Prostate gland (tissue), 2 donors: ENCODE measurements around the gene ABCC4. TPM values are rescaled to one million over a fixed set of nuclear protein-coding genes. Genes with fewer than 3 reads are reported as not detected.

Experiments used
- DNase-seq: peaks from one replicate; pipeline ENCODE4 v3.0.0-alpha.2; 2019; ENCODE audit warnings: low spot score
- H3K27ac ChIP-seq, 2 donors: fragments of 200-600 bp; sonication (generic); 2 replicates each; pipeline ENCODE4 v1.5.1; 2017 to 2019
- H3K27me3 ChIP-seq: fragments of 200-600 bp; sonication (generic); replicated peaks from 2 replicates; pipeline ENCODE4 v1.5.1; 2019; ENCODE audit not compliant: insufficient read depth
- H3K36me3 ChIP-seq, 2 donors: fragments of 200-600 bp; sonication (generic); 1 replicate in 1 of 2; 2 replicates in 1 of 2; pipeline versions ENCODE4 v1.5.1 to v1.8.1; 2017 to 2019
- H3K4me1 ChIP-seq: fragments of 200-600 bp; sonication (generic); replicated peaks from 2 replicates; pipeline ENCODE4 v1.5.1; 2019
- H3K4me3 ChIP-seq, 2 donors: fragments of 200-600 bp; sonication (generic); 2 replicates each; pipeline ENCODE4 v1.5.1; 2017 to 2019
- H3K9me3 ChIP-seq: fragments of 200-600 bp; sonication (generic); 2 replicates; pipeline ENCODE4 v1.5.1; 2017
- CTCF ChIP-seq, 4 experiments: fragments of 200-600 bp in 2 of 4; fragments of 450-650 bp in 2 of 4; sonication (generic) in 2 of 4; IDR thresholded peaks; 1 replicate in 3 of 4; 2 replicates in 1 of 4; pipeline ENCODE4 v1.5.1; 2016 to 2019; ENCODE audit warnings: antibody characterized with exemption in 4 of 4, mild to moderate bottlenecking in 2 of 4, moderate library complexity in 2 of 4
- POLR2A ChIP-seq: fragments of 450-650 bp; IDR thresholded peaks from one replicate; pipeline ENCODE4 v1.6.1; 2016; ENCODE audit warnings: antibody characterized with exemption, mild to moderate bottlenecking
- POLR2AphosphoS5 ChIP-seq: sonication (generic); formaldehyde crosslinking; IDR thresholded peaks from one replicate; pipeline ENCODE4 v1.6.1; 2017; ENCODE audit warnings: antibody characterized with exemption
- WGBS: methylation state at CpG from one replicate; pipeline ENCODE4 v1.1.5; 2018; 5-methylcytosine and 5-hydroxymethylcytosine counted together
- intact Hi-C: fragments of 100-400 bp; cut with DNase I; formaldehyde crosslinking; loops from one replicate; pipeline ENCODE4 v1.14.2; 2022
- total RNA-seq, 2 donors: library from RNA; depleted of rRNA; stranded (reverse); fragments of >200 nt; gene quantifications; one replicate each; pipeline ENCODE4 v1.1.0, GENCODE V29; 2016

The ABCC4 gene
- total RNA-seq, 2 donors from 2014 or later: 33.3 to 48.4 TPM

DNA sequence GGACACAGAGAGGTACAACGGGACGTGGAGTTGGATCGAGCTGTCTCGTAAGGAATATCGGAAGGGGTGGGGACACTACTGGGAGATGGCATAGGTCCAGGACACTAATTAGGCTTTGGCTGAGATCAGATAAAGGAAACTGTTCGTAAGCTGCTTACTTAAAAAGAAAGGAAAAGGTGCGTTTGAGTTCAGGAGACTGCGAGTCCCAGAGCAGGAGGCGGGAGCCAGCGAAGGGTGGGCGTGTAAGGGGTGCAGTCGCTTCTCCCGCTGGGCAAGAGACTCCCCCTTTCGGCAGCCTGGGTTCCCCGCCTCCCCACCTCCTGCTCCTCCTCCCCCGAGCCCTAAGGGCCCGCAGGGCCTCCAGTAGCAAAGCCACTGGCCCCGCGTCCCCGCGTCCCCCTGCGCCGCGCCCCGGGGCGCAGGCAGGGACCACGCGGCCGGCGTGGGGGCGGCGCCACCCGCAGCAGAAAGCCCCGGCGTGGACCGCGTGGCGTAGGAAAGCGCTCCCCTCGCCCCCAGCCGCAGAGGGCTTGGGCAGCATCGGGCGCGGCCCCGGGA, 547 bp downstream of the ABCC4 start:
- Histone ChIP-seq H3K36me3 (no peaks in the 10 kb centered on the region), H3K27ac (peak overlapping the region; percentile 81 to 89), H3K4me3 (peak overlapping the region; percentile 74 to 88), H3K4me1 (no peaks in the 10 kb centered on the region), H3K9me3 (no peaks in the 10 kb centered on the region), H3K27me3 (no peaks in the 10 kb centered on the region)
- DNase-seq: peak; percentile 66
- TF ChIP-seq POLR2AphosphoS5 (peak; percentile 27), POLR2A (no peak), CTCF (IDR thresholded peaks at IDR 0.05) (peak in 3 of 4 experiments; percentile 17 to 35 (median 29))
- intact Hi-C loops: no loop called here
- WGBS: 0% methylated on average over 44 of the region's 45 CpGs

DNA sequence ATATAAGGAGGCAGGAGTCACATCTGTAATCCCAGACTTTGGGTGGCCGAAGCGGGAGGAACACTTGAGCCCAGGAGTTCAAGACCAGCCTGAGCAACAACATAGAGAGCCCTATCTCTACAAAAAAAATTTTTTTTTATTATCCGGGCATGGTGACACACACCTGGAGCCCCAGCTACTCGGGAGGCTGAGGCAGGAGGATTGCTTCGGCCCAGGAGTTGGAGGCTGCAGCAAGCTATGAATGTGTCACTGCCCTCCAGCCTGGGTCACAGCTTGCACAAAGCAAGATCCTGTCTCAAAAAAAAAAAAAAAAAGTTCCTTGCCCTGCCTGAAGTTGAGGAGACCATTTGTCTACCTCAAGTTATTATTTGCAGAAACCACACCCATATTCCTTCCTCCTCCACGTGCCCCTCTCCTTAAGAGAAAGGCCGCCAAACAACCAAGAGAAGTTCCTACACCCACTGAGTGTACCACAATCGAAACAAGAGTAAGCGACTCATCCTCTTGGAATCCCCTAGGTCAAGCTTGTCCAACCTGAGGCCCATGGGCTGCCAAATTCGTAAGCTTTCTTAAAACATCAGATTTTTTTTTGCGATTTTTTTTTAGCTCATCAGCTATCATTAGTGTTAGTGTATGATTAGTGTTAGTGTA, 2.2 kb downstream of the ABCC4 start:
- Histone ChIP-seq H3K4me1 (no peaks in the 10 kb centered on the region), H3K4me3 (peak overlapping the region in 1 of 2 donors; percentile 14), H3K36me3 (no peaks in the 10 kb centered on the region), H3K27me3 (no peaks in the 10 kb centered on the region), H3K9me3 (no peaks in the 10 kb centered on the region), H3K27ac (peak overlapping the region; percentile 81 to 89)
- TF ChIP-seq POLR2A: no peak
- peak; percentile 6 for TF ChIP-seq POLR2AphosphoS5
- no peak for TF ChIP-seq CTCF (IDR thresholded peaks at IDR 0.05)
- WGBS: 72% methylated on average over 11 of the region's 11 CpGs
- intact Hi-C loops: loop anchor here (5.0 kb wide), 2 partner anchors 83 to 107 kb away; no protein-coding TSS in a partner anchor
- no peak for DNase-seq

- H3K36me3 ChIP-seq: no peaks in the 10 kb centered on the region
- TF ChIP-seq CTCF (IDR thresholded peaks at IDR 0.05): no peak
- TF ChIP-seq POLR2A: no peak
- no peak for TF ChIP-seq POLR2AphosphoS5
- no peaks in the 10 kb centered on the region for H3K4me1 ChIP-seq
- peak overlapping the region; percentile 81 to 89 for H3K27ac ChIP-seq
- WGBS: 63% methylated on average over 8 of the region's 8 CpGs
- no peaks in the 10 kb centered on the region for H3K9me3 ChIP-seq
- peak overlapping the region in 1 of 2 donors; percentile 14 for H3K4me3 ChIP-seq
- no peaks in the 10 kb centered on the region for H3K27me3 ChIP-seq
- no peak for DNase-seq
- intact Hi-C loops: loop anchor here (5.0 kb wide), 2 partner anchors 84 to 106 kb away; no protein-coding TSS in a partner anchor
Observed at GRCh38 chr13:95298169-95298965, 2.9 kb downstream of the ABCC4 start.

GRCh38 chr13:95296326-95296925, 4.8 kb downstream of the ABCC4 start:
- peak in 3 of 4 experiments; percentile 38 to 57 (median 57) for TF ChIP-seq CTCF (IDR thresholded peaks at IDR 0.05)
- TF ChIP-seq POLR2AphosphoS5: no peak
- Histone ChIP-seq H3K36me3 (no peaks in the 10 kb centered on the region), H3K4me3 (no peak overlapping the region), H3K4me1 (no peaks in the 10 kb centered on the region), H3K27me3 (no peaks in the 10 kb centered on the region), H3K9me3 (no peaks in the 10 kb centered on the region), H3K27ac (peak overlapping the region; percentile 81 to 89)
- intact Hi-C loops: loop anchor here (5.0 kb wide), 2 partner anchors 86 to 104 kb away; no protein-coding TSS in a partner anchor
- DNase-seq: no peak
- WGBS: 71% methylated on average over 4 of the region's 4 CpGs
